HFF-Myc (cell line): ENCODE results near the gene FEN1.
A peak's percentile ranks its signal among the peaks of the same experiment; 100 is the strongest.

Experiments
- DNase-seq: peaks from one replicate; pipeline ENCODE4 v3.0.0-alpha.2; 2011; ENCODE audit warnings: low read depth; ENCODE audit errors: extremely low read depth
- H3K4me3 ChIP-seq: replicated peaks from 2 replicates; pipeline ENCODE4 v1.5.1; 2011; ENCODE audit warnings: low read depth, mild to moderate bottlenecking, control low read depth, low read length
- TF ChIP-seq, protein P1 (sequence below): IDR thresholded peaks from 2 replicates; pipeline ENCODE4 v1.5.1; 2012; ENCODE audit warnings: mild to moderate bottlenecking, low read depth, low read length, control low read depth; ENCODE audit errors: missing control alignments

Gene FEN1

DNA sequence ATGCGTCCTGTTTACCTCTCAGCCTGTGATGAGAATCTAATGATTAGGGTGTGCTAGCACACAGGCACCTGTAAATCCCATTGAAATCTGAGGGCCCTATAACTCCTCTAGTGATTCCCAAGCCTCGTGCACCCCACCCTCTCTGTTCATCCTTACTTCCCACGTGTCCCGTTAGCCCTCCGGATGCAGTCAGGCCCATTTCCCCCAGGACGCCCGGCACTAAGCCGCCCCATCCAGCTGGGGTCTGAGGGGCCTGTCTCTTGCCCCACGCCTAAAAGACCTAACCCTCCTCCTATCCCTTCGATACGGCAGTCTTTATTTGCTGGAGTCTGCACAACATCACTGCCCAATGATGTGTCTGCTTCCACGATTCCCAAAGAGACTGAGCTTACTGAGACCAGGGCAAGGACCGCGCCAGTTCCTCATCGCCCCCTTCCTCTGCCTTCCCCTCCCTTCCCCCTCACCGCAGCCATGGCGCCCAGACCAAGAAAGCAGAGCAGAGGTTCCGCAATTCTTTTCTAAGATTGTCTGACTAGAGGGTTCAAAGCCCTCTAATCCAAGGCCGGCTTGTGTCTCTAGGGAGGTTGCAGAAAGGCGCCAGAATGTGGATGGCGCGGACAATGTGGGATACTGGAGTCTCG lies 34.3 kb downstream of the FEN1 start:
- H3K4me3 ChIP-seq = peak overlapping the region; percentile 66
- TF ChIP-seq, protein P1, sequence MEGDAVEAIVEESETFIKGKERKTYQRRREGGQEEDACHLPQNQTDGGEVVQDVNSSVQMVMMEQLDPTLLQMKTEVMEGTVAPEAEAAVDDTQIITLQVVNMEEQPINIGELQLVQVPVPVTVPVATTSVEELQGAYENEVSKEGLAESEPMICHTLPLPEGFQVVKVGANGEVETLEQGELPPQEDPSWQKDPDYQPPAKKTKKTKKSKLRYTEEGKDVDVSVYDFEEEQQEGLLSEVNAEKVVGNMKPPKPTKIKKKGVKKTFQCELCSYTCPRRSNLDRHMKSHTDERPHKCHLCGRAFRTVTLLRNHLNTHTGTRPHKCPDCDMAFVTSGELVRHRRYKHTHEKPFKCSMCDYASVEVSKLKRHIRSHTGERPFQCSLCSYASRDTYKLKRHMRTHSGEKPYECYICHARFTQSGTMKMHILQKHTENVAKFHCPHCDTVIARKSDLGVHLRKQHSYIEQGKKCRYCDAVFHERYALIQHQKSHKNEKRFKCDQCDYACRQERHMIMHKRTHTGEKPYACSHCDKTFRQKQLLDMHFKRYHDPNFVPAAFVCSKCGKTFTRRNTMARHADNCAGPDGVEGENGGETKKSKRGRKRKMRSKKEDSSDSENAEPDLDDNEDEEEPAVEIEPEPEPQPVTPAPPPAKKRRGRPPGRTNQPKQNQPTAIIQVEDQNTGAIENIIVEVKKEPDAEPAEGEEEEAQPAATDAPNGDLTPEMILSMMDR = no peak
- DNase-seq = no peak

- TF ChIP-seq, protein P1 = no peak
- peak; percentile 82 for DNase-seq
- H3K4me3 ChIP-seq = peak within 1 kb of the TSS; percentile 66
These were observed 35.1 kb downstream of the FEN1 start, which contains the start of gene FADS2 for GRCh38 chr11:61827571-61828378. Gene FADS2 (plus strand): TSS chr11:61828300. CDS start chr11:61828391, 91 bp downstream.

DNA sequence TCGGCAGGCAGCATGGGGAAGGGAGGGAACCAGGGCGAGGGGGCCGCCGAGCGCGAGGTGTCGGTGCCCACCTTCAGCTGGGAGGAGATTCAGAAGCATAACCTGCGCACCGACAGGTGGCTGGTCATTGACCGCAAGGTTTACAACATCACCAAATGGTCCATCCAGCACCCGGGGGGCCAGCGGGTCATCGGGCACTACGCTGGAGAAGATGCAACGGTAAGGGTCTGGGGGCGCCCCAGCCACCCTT lies 35.6 kb downstream of the FEN1 start:
- DNase-seq = no peak
- peak overlapping the region; percentile 66 for H3K4me3 ChIP-seq
- TF ChIP-seq, protein P1 = no peak

GRCh38 chr11:61828629-61829407 lies 36.1 kb downstream of the FEN1 start:
- peak overlapping the region; percentile 66 for H3K4me3 ChIP-seq
- DNase-seq = no peak
- TF ChIP-seq, protein P1 = peak; percentile 62

- H3K4me3 ChIP-seq = peak overlapping the region; percentile 66
- no peak for DNase-seq
- TF ChIP-seq, protein P1 = no peak
These were observed 37.1 kb downstream of the FEN1 start for GRCh38 chr11:61829806-61830205.

GRCh38 chr11:61830237-61831105 lies 37.8 kb downstream of the FEN1 start:
- H3K4me3 ChIP-seq = peak overlapping the region; percentile 66
- DNase-seq = no peak
- TF ChIP-seq, protein P1 = no peak
